ENCODE data around the gene ABT1.

Gene ABT1

GRCh38 chr6:26607434-26608230 lies 10.9 kb downstream of the ABT1 start:
- DNase-seq = no peak

- DNase-seq = no peak
Measured at GRCh38 chr6:26609463-26609862, 12.7 kb downstream of the ABT1 start.

GRCh38 chr6:26611599-26611998 lies 14.8 kb downstream of the ABT1 start:
- DNase-seq = no peak

GRCh38 chr6:26613201-26613600 lies 16.4 kb downstream of the ABT1 start:
- DNase-seq = no peak

- no peak for DNase-seq
Measured at GRCh38 chr6:26613689-26614683, 17.2 kb downstream of the ABT1 start.

GRCh38 chr6:26623339-26623859 lies 26.6 kb downstream of the ABT1 start:
- no peak for DNase-seq

GRCh38 chr6:26624557-26624956 lies 27.8 kb downstream of the ABT1 start:
- DNase-seq = no peak

- no peak for DNase-seq
Measured at GRCh38 chr6:26627843-26628242, 31.1 kb downstream of the ABT1 start.

GRCh38 chr6:26629359-26629758 lies 32.6 kb downstream of the ABT1 start:
- DNase-seq = no peak

GRCh38 chr6:26640806-26641205 lies 44.1 kb downstream of the ABT1 start:
- DNase-seq = no peak

GRCh38 chr6:26646074-26646473 lies 49.3 kb downstream of the ABT1 start:
- DNase-seq = no peak

Data from cerebellar nuclear complex (tissue), 1 donor.